Stimulated activated CD4-positive, alpha-beta T cell treated with anti-CD3 and anti-CD28 coated beads, Interleukin-4, amount 100 ng/mL, for 4 hours (primary cell): ENCODE results near the gene LRRN4.
A peak's percentile ranks its signal among the peaks of the same experiment; 100 is the strongest.

Experiments used
- DNase-seq, 2 experiments: peaks; one replicate each; pipeline ENCODE4 v3.0.0-alpha.2; 2020

LRRN4 gene

DNA sequence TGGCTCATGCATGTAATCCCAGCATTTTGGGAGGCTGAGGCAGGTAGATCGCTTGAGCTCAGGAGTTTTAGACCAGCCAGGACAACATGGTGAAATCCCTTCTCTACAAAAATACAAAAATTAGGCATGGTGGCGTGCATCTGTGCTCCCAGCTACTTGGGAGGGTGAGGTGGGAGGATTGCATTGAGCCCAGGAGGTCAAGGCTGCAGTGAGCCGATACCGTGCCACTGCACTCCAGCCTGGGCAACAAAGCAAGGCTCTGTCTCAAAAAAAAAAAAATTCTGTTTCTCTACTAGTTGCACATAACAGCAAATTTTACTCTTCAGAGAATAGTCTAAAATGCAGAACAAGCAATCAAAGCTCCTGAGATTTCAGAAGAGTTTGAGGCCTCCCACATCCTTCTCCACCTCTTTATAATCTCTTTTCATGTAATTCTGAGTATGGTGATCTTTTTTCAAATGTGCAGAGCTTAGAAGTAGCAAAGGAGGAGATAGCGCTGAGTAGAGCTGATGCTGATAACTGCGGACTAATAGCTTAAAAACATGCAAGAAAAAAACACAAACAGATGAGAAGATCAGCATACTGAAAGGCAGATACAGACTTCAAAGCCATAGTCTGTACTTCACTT, 23.3 kb downstream of the LRRN4 start:
- no peak for DNase-seq

GRCh38 chr20:6029538-6029937, 24.3 kb downstream of the LRRN4 start:
- no peak for DNase-seq

DNA sequence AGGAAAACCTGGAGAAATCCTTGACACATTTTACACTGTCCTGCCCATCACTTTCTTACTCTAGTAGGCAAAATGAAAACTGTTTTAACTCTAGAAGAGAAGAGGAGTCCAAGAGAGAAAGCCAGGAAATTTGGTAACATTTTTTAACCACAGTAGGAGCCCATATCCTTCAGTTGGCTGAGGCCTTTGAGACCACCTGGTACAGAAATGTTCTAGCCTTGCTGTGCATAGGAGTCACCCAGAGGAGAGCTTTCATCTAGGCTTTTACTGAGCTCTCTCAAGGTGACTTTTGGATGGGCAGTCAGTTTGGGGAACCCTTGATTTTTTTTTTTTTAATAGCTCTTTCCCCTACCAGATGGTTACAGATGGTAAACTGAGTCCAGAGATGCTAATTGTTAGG, 25.0 kb downstream of the LRRN4 start:
- no peak for DNase-seq

DNA sequence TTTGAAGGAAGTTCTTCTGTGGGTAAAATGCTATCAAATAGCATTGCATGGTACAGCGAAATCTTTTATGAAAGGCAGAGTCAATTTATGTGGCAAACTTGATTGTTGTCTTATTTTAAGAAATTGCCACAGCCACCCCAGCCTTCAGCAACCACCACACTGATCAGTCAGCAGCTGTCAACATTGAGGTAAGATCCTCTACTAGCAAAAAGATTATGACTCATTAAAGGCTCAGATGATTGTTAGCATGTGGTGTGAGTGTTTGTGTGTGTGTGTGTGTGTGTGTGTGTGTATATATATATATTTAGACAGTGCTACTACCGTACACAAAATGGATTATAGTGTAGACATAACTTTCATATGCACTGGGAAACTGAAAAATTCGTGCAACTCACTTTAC, 27.8 kb downstream of the LRRN4 start:
- DNase-seq, result no peak

DNA sequence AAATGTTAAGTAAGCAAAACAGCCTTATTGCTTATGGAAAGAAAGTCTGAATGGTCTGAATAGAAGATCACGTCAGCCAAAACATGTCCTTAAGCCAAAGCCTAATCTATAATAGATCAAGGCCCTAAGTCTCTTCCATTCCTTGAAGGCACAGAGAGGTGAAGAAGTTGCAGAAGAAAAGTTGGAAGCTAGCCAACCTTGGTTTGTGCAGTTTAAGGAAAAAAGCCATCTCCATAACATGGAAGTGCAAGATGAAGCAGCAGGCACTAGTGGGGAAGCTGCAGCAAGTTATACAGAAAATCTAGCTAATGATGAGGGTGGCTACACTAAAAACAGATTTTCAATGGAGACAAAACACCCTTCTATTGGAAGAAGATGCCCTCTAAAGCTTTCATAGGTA, 29.1 kb downstream of the LRRN4 start:
- DNase-seq, result no peak

- no peak for DNase-seq
These were observed 36.0 kb downstream of the LRRN4 start for GRCh38 chr20:6017880-6018279.

DNA sequence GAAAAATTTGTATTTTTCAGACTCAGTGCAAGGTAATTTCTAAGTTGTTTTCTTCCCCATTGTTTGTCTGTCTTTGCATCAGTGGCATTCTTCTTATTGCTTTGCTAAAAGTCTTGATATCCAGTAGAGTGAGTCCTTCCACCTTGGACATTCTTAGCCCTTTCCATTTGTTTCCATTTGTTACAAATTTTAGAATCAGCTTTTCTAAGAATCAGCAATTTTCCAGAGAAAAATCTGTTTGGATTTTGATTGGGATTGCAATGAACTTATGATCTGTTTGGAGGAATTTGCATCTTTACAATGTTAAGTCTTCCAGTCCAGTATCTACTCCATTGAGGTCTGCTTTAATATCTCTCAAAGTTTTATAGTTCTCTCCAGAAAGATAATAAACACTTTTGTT, 36.4 kb downstream of the LRRN4 start:
- no peak for DNase-seq

- no peak for DNase-seq
These were observed 38.9 kb downstream of the LRRN4 start for GRCh38 chr20:6014957-6015356.

DNA sequence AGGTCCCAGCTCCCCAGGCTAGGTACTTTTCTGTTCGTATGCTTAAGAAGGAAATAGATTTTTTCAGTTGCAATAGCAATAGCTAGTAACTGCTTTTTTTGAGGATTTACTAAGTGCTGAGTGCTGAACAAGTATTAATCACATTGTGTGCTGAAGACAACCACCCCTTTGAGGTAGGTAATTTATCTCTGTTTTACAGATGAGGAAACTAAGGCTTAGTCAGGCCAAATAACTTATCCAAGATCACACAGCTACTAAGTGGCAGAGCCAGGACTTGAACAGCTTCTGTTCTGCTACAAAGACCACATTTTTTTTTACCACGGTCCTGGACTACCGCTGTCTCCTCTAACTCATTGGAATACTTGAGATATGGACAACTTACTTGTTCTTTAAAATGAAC, 39.8 kb downstream of the LRRN4 start:
- no peak for DNase-seq

GRCh38 chr20:6012179-6012578, 41.7 kb downstream of the LRRN4 start:
- DNase-seq, result no peak

DNA sequence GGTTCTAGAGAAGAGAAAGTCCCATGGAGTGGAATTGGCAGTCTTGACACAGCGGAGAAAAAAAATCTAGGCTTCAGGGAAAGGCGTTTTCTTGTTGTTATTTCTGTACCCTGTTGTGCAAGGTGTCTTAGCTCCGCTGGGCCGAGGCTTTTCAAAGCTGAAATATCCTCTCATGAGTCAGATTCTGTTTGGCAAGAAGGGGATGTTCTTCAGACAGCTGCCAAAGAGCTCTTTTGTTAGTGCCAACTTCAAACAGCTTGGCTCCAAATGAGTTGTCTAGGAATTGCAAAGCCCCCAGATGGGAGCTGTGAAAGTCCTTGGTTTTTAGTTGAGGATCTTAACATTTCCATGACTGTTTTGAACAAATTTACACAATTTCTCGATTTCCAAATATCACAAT, 45.6 kb downstream of the LRRN4 start:
- DNase-seq, result no peak

- DNase-seq, result no peak
These were observed 46.2 kb downstream of the LRRN4 start for GRCh38 chr20:6007529-6008103.

GRCh38 chr20:6007094-6007528, 46.7 kb downstream of the LRRN4 start:
- DNase-seq, result no peak

GRCh38 chr20:6006603-6006949, 47.3 kb downstream of the LRRN4 start:
- DNase-seq, result no peak

- no peak for DNase-seq
These were observed 53.0 kb downstream of the LRRN4 start for GRCh38 chr20:6000871-6001270.

- DNase-seq, result no peak
These were observed 54.1 kb downstream of the LRRN4 start for GRCh38 chr20:5999783-6000182.

- DNase-seq, result peak in 1 of 2 experiments; percentile 12
These were observed 57.1 kb downstream of the LRRN4 start for GRCh38 chr20:5996765-5997164.

- DNase-seq, result no peak
These were observed 62.0 kb downstream of the LRRN4 start for GRCh38 chr20:5991623-5992441.

GRCh38 chr20:5990946-5991345, 62.9 kb downstream of the LRRN4 start:
- no peak for DNase-seq
